Ectodermal cell (in vitro differentiated cells): ENCODE results near the gene OR4D6.

Source experiments
- H3K27ac ChIP-seq: 2 replicates; pipeline ENCODE4 v1.7.0; 2013; ENCODE audit warnings: mild to moderate bottlenecking, low read depth, low read length; ENCODE audit not compliant: insufficient read depth, poor library complexity, severe bottlenecking
- H3K27me3 ChIP-seq: 2 replicates; pipeline ENCODE4 v1.7.0; 2013; ENCODE audit warnings: mild to moderate bottlenecking, low read length; ENCODE audit not compliant: insufficient read depth, control insufficient read depth, poor library complexity, severe bottlenecking
- H3K36me3 ChIP-seq: one replicate; pipeline ENCODE4 v1.7.0; 2013; ENCODE audit warnings: low read length; ENCODE audit not compliant: control insufficient read depth, insufficient read depth
- H3K4me1 ChIP-seq: one replicate; pipeline ENCODE4 v1.7.0; 2013; ENCODE audit warnings: low read length; ENCODE audit not compliant: control insufficient read depth, insufficient read depth
- H3K4me3 ChIP-seq: 2 replicates; pipeline ENCODE4 v1.7.0; 2013; ENCODE audit warnings: low read depth, low read length, control low read depth; ENCODE audit not compliant: insufficient read depth
- H3K9me3 ChIP-seq: 2 replicates; pipeline ENCODE4 v1.7.0; 2013; ENCODE audit warnings: mild to moderate bottlenecking, low read length, moderate library complexity; ENCODE audit not compliant: control insufficient read depth
- WGBS, 2 experiments: methylation state at CpG; one replicate each; pipeline ENCODE4 v1.1.7; 2013; ENCODE audit warnings: missing lambda C conversion rate in 2 of 2; 5-methylcytosine and 5-hydroxymethylcytosine counted together

Gene OR4D6

DNA sequence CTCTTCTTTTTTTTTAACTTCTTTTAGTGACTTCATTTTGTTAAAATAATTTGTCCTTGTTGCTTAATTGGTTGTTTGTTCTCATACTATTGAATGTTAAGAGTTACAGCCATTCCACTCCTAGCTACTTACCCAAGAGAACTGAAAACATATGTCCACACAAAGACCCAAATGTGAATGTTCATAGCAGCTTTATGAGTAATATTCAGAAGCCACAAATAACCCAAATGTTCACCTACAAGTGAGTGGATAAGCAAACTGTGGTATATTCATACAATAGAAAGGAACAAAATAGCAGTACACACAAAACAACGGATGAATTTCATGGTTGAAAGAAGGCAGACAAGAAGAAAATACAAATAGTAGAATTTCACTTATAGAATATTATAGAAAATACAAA, 45.2 kb downstream of the OR4D6 start:
- Histone ChIP-seq H3K9me3 (no peaks in the 10 kb centered on the region), H3K4me1 (no peaks in the 10 kb centered on the region), H3K27ac (no peak overlapping the region), H3K36me3 (no peaks in the 10 kb centered on the region), H3K4me3 (no peak overlapping the region), H3K27me3 (no peaks in the 10 kb centered on the region)
- no CpG with 5 or more reads among the region's 1 CpG for WGBS, 2 experiments

DNA sequence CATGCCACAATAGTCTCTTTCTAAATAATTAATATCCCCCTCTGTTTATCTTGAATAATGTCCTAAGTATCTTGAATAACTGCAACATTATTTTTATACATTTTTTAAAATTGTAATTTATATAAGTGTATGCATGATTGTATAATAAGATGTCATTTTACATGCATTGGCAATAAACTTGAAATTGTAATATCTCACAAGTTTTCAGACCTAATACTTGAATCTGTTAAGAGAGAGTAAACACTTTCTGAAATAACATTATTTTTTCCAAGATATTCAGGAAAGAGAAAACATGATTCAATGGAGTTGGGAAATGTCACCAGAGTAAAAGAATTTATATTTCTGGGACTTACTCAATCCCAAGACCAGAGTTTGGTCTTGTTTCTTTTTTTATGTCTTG, 46.5 kb downstream of the OR4D6 start, which contains the start of gene OR4D11:
Gene OR4D11, plus strand, starts transcription at position 301 of the 400 bp plus-strand sequence. Its CDS starts 0 bp downstream, at position 301.
- no peaks in the 10 kb centered on the region for H3K27me3 ChIP-seq
- H3K4me3 ChIP-seq: no peak within 1 kb of the TSS
- no peaks in the 10 kb centered on the region for H3K36me3 ChIP-seq
- no peaks in the 10 kb centered on the region for H3K4me1 ChIP-seq
- no peaks in the 10 kb centered on the region for H3K9me3 ChIP-seq
- no peak within 1 kb of the TSS for H3K27ac ChIP-seq
